Measurements from ENCODE around the gene NRCAM. TPM values are rescaled to one million over a fixed set of nuclear protein-coding genes. Genes with fewer than 3 reads are reported as not detected.

NRCAM gene
- total RNA-seq, 4 donors from 2014 or later = 1.1 to 6.1 (median 4.0) TPM

GRCh38 chr7:108157606-108158335 is 298.5 kb downstream of the NRCAM start:
- no peak overlapping the region for H3K4me3 ChIP-seq (ENCODE audit: low read depth, poor library complexity, severe bottlenecking)
- WGBS, 2 donors = 68 to 82% methylated on average over 4 of the region's 4 CpGs
- TF ChIP-seq, protein P1, sequence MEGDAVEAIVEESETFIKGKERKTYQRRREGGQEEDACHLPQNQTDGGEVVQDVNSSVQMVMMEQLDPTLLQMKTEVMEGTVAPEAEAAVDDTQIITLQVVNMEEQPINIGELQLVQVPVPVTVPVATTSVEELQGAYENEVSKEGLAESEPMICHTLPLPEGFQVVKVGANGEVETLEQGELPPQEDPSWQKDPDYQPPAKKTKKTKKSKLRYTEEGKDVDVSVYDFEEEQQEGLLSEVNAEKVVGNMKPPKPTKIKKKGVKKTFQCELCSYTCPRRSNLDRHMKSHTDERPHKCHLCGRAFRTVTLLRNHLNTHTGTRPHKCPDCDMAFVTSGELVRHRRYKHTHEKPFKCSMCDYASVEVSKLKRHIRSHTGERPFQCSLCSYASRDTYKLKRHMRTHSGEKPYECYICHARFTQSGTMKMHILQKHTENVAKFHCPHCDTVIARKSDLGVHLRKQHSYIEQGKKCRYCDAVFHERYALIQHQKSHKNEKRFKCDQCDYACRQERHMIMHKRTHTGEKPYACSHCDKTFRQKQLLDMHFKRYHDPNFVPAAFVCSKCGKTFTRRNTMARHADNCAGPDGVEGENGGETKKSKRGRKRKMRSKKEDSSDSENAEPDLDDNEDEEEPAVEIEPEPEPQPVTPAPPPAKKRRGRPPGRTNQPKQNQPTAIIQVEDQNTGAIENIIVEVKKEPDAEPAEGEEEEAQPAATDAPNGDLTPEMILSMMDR (IDR thresholded peaks at IDR 0.05) = no peak
- TF ChIP-seq POLR2A (IDR thresholded peaks at IDR 0.05) = no peak
- intact Hi-C loops (cut with DNase I; ENCODE audit: low total_unique reads) = no loop called here
- no peak for DNase-seq (ENCODE audit: low spot score in 2 of 2)

GRCh38 chr7:108156897-108157605 is 299.2 kb downstream of the NRCAM start:
- intact Hi-C loops (cut with DNase I; ENCODE audit: low total_unique reads) = no loop called here
- no peak for TF ChIP-seq POLR2A (IDR thresholded peaks at IDR 0.05)
- TF ChIP-seq, protein P1 (IDR thresholded peaks at IDR 0.05) = no peak
- WGBS, 2 donors = 77 to 82% methylated on average over 3 of the region's 3 CpGs
- no peak for DNase-seq (ENCODE audit: low spot score in 2 of 2)
- no peak overlapping the region for H3K4me3 ChIP-seq (ENCODE audit: low read depth, poor library complexity, severe bottlenecking)

DNA sequence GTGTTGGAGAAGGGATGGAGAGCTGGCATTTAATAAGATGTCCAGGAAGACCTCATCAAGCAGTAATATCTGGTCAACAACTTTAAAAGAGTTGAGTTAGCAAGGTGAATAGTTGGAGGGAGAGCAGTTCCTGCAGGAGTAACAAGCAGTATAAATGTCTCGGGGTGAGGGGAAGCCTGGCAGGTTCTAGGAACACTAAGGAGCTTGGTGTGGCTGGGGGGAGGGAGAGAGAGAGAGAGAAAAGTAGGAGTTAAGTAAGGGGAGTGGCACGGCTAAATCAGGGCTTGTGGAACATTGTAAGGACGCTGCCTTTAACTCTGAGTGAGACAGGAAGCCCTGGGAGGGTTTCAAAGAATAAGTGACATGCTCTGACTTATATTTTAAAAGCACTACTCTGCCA is 304.0 kb downstream of the NRCAM start:
- 48 to 55% methylated on average over 3 of the region's 3 CpGs for WGBS, 2 donors
- intact Hi-C loops (cut with DNase I; ENCODE audit: low total_unique reads) = no loop called here
- no peak overlapping the region for H3K4me3 ChIP-seq (ENCODE audit: low read depth, poor library complexity, severe bottlenecking)
- DNase-seq (ENCODE audit: low spot score in 2 of 2) = no peak
- TF ChIP-seq POLR2A (IDR thresholded peaks at IDR 0.05) = no peak

GRCh38 chr7:108149908-108150307 is 306.3 kb downstream of the NRCAM start:
- 70 to 77% methylated on average over 6 of the region's 6 CpGs for WGBS, 2 donors

DNA sequence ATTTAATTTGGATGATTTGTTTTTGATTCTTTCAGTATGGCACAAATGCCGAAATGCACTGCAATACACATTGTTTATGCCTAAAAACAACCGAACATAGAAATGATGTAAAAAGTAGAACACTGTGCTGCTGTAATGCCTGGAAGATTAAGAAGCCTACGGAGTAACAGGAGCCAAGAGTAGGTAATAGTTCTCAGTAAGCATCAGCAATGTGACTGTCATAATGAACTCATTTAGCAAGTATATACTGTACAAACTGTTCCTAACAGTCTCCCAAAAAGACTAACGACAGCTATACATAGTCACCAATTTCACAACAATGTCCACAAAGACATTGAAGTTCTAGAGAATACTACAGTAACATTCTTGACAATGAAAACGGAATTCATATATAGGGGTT is 307.1 kb downstream of the NRCAM start:
- DNase-seq (ENCODE audit: low spot score in 2 of 2) = no peak
- intact Hi-C loops (cut with DNase I; ENCODE audit: low total_unique reads) = loop anchor here (5.0 kb wide), 1 partner anchor 42 kb away; no protein-coding TSS in a partner anchor
- 80 to 82% methylated on average over 5 of the region's 5 CpGs for WGBS, 2 donors
- no peak for TF ChIP-seq POLR2A (IDR thresholded peaks at IDR 0.05)
- TF ChIP-seq, protein P1 (IDR thresholded peaks at IDR 0.05) = no peak
- no peak overlapping the region for H3K4me3 ChIP-seq (ENCODE audit: low read depth, poor library complexity, severe bottlenecking)

More at GRCh38 chr7:108149908-108150307, 306.3 kb downstream of the NRCAM start:
- no peak overlapping the region for H3K4me3 ChIP-seq (ENCODE audit: low read depth, poor library complexity, severe bottlenecking)
- TF ChIP-seq POLR2A (IDR thresholded peaks at IDR 0.05) = no peak
- TF ChIP-seq, protein P1 (IDR thresholded peaks at IDR 0.05) = no peak
- no peak for DNase-seq (ENCODE audit: low spot score in 2 of 2)
- intact Hi-C loops (cut with DNase I; ENCODE audit: low total_unique reads) = loop anchor here (5.0 kb wide), 1 partner anchor 43 kb away; no protein-coding TSS in a partner anchor

DNA sequence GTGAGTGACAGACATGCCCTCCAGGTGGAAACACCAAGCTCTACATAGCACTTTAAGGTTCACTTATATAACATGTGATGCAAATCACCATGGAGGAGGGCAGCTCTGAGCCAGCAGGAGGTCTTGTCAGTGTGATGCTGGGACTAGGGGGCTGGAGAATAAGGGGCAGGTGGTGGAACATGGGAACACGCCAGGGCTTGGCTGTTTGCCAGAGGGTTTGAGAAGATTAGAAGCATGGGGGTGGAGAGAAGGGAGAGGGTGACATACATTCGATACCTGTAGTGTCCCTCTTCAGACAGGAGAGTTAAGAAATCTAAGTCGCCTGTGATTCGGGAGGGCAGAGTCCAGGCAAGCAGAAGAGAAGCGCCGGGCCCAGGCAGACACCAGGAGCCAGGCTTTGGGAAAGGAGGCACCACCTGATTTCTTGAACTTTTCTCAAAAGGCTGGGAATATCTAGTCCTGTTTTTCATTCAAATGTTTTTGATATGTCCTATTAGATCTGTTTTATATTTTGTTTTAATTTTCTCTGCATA is 309.1 kb downstream of the NRCAM start:
- TF ChIP-seq, protein P1 (IDR thresholded peaks at IDR 0.05) = no peak
- TF ChIP-seq POLR2A (IDR thresholded peaks at IDR 0.05) = no peak
- intact Hi-C loops (cut with DNase I; ENCODE audit: low total_unique reads) = loop anchor here (5.0 kb wide), 1 partner anchor 40 kb away; no protein-coding TSS in a partner anchor
- no peak overlapping the region for H3K4me3 ChIP-seq (ENCODE audit: low read depth, poor library complexity, severe bottlenecking)
- 82% methylated on average over 6 of the region's 6 CpGs for WGBS, 2 donors
- DNase-seq (ENCODE audit: low spot score in 2 of 2) = no peak

All from lower leg skin (tissue), 4 donors.